ENCODE data around the gene MUC2. TPM values are rescaled to one million over a fixed set of nuclear protein-coding genes. Genes with fewer than 3 reads are reported as not detected.

MUC2 gene
- total RNA-seq, 1 donor from 2014 or later = not detected

GRCh38 chr11:1073851-1074243, 827 bp upstream of the MUC2 start:
- TF ChIP-seq CTCF (IDR thresholded peaks at IDR 0.05) = no peak
- H3K4me3 ChIP-seq = no peak overlapping the region
- no peak overlapping the region for H3K27ac ChIP-seq
- intact Hi-C loops (cut with DNase I) = no loop called here
- no peaks in the 10 kb centered on the region for H3K9me3 ChIP-seq
- no peaks in the 10 kb centered on the region for H3K27me3 ChIP-seq
- no peaks in the 10 kb centered on the region for H3K36me3 ChIP-seq
- DNase-seq (peak; percentile 55), ATAC-seq (no peak)
- H3K4me1 ChIP-seq = peaks cover 17% of the 10 kb centered on the region

DNA sequence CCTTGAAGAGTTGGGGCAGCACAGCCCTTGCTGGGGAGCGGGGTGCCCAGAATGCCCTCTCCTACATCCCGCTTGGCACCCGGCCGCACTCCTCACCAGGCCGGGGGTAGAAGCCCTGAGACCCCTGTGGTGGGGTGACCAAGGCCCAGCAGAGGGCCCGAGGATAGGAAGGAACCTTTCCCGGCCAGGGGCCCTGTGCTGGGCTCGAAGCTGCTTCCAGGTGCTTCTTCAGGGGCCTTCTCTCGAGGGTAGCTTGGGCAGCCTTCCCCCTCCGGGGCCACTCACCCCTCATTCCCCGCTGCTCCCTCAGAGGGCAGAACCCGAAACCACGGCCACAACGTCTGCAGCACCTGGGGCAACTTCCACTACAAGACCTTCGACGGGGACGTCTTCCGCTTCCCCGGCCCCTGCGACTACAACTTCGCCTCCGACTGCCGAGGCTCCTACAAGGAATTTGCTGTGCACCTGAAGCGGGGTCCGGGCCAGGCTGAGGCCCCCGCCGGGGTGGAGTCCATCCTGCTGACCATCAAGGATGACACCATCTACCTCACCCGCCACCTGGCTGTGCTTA, 752 bp downstream of the MUC2 start:
- peak; percentile 58 for DNase-seq
- H3K4me1 ChIP-seq = peaks cover 17% of the 10 kb centered on the region
- intact Hi-C loops (cut with DNase I) = no loop called here
- no peak overlapping the region for H3K27ac ChIP-seq
- H3K4me3 ChIP-seq = no peak overlapping the region
- no peaks in the 10 kb centered on the region for H3K9me3 ChIP-seq
- TF ChIP-seq CTCF (IDR thresholded peaks at IDR 0.05) = no peak
- H3K36me3 ChIP-seq = no peaks in the 10 kb centered on the region
- no peak for ATAC-seq
- no peaks in the 10 kb centered on the region for H3K27me3 ChIP-seq

GRCh38 chr11:1076061-1076665, 1.5 kb downstream of the MUC2 start:
- DNase-seq (peak; percentile 36), ATAC-seq (no peak)
- Histone ChIP-seq H3K36me3 (no peaks in the 10 kb centered on the region), H3K4me1 (peaks cover 17% of the 10 kb centered on the region), H3K9me3 (no peaks in the 10 kb centered on the region), H3K27ac (no peak overlapping the region), H3K4me3 (no peak overlapping the region), H3K27me3 (no peaks in the 10 kb centered on the region)
- intact Hi-C loops (cut with DNase I) = no loop called here
- no peak for TF ChIP-seq CTCF (IDR thresholded peaks at IDR 0.05)

- Histone ChIP-seq H3K36me3 (no peaks in the 10 kb centered on the region), H3K4me3 (no peak overlapping the region), H3K27me3 (no peaks in the 10 kb centered on the region), H3K27ac (no peak overlapping the region), H3K9me3 (no peaks in the 10 kb centered on the region), H3K4me1 (peaks cover 17% of the 10 kb centered on the region)
- ATAC-seq (no peak), DNase-seq (peak; percentile 62)
- no peak for TF ChIP-seq CTCF (IDR thresholded peaks at IDR 0.05)
- intact Hi-C loops (cut with DNase I) = no loop called here
Measured at GRCh38 chr11:1077033-1077416, 2.4 kb downstream of the MUC2 start.

GRCh38 chr11:1077417-1078119, 2.9 kb downstream of the MUC2 start:
- no peak for TF ChIP-seq CTCF (IDR thresholded peaks at IDR 0.05)
- no peaks in the 10 kb centered on the region for H3K9me3 ChIP-seq
- peak; percentile 53 for DNase-seq
- no peak overlapping the region for H3K27ac ChIP-seq
- no peaks in the 10 kb centered on the region for H3K36me3 ChIP-seq
- H3K4me1 ChIP-seq = peaks cover 14% of the 10 kb centered on the region
- intact Hi-C loops (cut with DNase I) = no loop called here
- H3K4me3 ChIP-seq = no peak overlapping the region
- H3K27me3 ChIP-seq = no peaks in the 10 kb centered on the region
- no peak for ATAC-seq
